Astrocyte (in vitro differentiated cells and primary cell): Measurements from ENCODE around the gene ADIPOR1.

Experiments
- CTCF ChIP-seq: IDR thresholded peaks from 2 replicates; pipeline ENCODE4 v1.5.1; 2011; ENCODE audit warnings: low read depth, mild to moderate bottlenecking, inconsistent platforms, low read length, moderate library complexity; ENCODE audit not compliant: insufficient read depth
- EZH2 ChIP-seq: IDR thresholded peaks from 2 replicates; pipeline ENCODE4 v1.6.1; 2012; ENCODE audit warnings: mild to moderate bottlenecking, low read length, inconsistent platforms; ENCODE audit not compliant: insufficient read depth

GRCh38 chr1:202909494-202909893 lies 48.6 kb downstream of the ADIPOR1 start:
- no peak for TF ChIP-seq CTCF
- TF ChIP-seq EZH2 = no peak
